HG03103 (cell line): ENCODE data around the gene TTC7B.
"Not testable (repeated sequence)": the region's sequence is repeated elsewhere in the genome, so short reads cannot be mapped to it uniquely, and the experiment has no call there.

Experiments used
- ATAC-seq: cut with Tn5 transposase; IDR thresholded peaks from one replicate; pipeline ENCODE4 v1.9.1; 2021; ENCODE audit warnings: low read depth; ENCODE audit not compliant: unreplicated experiment

TTC7B gene

GRCh38 chr14:90538095-90538494, 278.1 kb downstream of the TTC7B start:
- ATAC-seq, result no peak

GRCh38 chr14:90536511-90537191, 279.6 kb downstream of the TTC7B start:
- no peak for ATAC-seq

- ATAC-seq, result no peak
Measured at GRCh38 chr14:90536092-90536491, 280.1 kb downstream of the TTC7B start.

- no peak for ATAC-seq
Measured at GRCh38 chr14:90535556-90536090, 280.6 kb downstream of the TTC7B start.

- no peak for ATAC-seq
Measured at GRCh38 chr14:90534838-90535555, 281.2 kb downstream of the TTC7B start.

- ATAC-seq, result no peak
Measured at GRCh38 chr14:90534091-90534837, 282.0 kb downstream of the TTC7B start.

GRCh38 chr14:90533591-90534021, 282.6 kb downstream of the TTC7B start:
- ATAC-seq, result no peak

- ATAC-seq, result no peak
Measured at GRCh38 chr14:90532826-90533525, 283.3 kb downstream of the TTC7B start.

- ATAC-seq, result no peak
Measured at GRCh38 chr14:90531497-90531896, 284.7 kb downstream of the TTC7B start.

- no peak for ATAC-seq
Measured at GRCh38 chr14:90530523-90530922, 285.7 kb downstream of the TTC7B start.

GRCh38 chr14:90527978-90528377, 288.3 kb downstream of the TTC7B start:
- ATAC-seq, result no peak

GRCh38 chr14:90526536-90526935, 289.7 kb downstream of the TTC7B start:
- not testable (repeated sequence) for ATAC-seq

GRCh38 chr14:90525353-90526028, 290.7 kb downstream of the TTC7B start:
- not testable (repeated sequence) for ATAC-seq

GRCh38 chr14:90523961-90524875, 292.0 kb downstream of the TTC7B start:
- ATAC-seq, result no peak

- ATAC-seq, result no peak
Measured at GRCh38 chr14:90523544-90523943, 292.7 kb downstream of the TTC7B start.

- ATAC-seq, result no peak
Measured at GRCh38 chr14:90522571-90523191, 293.5 kb downstream of the TTC7B start.

- no peak for ATAC-seq
Measured at GRCh38 chr14:90521930-90522483, 294.2 kb downstream of the TTC7B start.
